Panc1 (cell line): ENCODE measurements around the gene RSPH3.

ENCODE experiments used
- POLR2AphosphoS5 ChIP-seq: IDR thresholded peaks from 2 replicates; pipeline ENCODE4 v1.6.1; 2012; ENCODE audit warnings: mild to moderate bottlenecking, low read depth, low read length, moderate library complexity
- TCF7L2 ChIP-seq: IDR thresholded peaks from 2 replicates; pipeline ENCODE4 v1.6.1; 2011; ENCODE audit warnings: mild to moderate bottlenecking, low read depth, low read length, inconsistent platforms
- TF ChIP-seq, protein P1 (sequence below): fragments of 450-650 bp; IDR thresholded peaks from 2 replicates; pipeline ENCODE4 v1.5.1; 2017; ENCODE audit warnings: mild to moderate bottlenecking
- TF ChIP-seq, protein P2 (sequence below), 2 experiments: IDR thresholded peaks; 2 replicates each; pipeline ENCODE4 v1.6.1; 2011 to 2012; ENCODE audit warnings: low read depth in 2 of 2, control low read depth in 1 of 2, low read length in 1 of 2, mild to moderate bottlenecking in 1 of 2, moderate library complexity in 1 of 2; ENCODE audit not compliant: insufficient read depth in 1 of 2

DNA sequence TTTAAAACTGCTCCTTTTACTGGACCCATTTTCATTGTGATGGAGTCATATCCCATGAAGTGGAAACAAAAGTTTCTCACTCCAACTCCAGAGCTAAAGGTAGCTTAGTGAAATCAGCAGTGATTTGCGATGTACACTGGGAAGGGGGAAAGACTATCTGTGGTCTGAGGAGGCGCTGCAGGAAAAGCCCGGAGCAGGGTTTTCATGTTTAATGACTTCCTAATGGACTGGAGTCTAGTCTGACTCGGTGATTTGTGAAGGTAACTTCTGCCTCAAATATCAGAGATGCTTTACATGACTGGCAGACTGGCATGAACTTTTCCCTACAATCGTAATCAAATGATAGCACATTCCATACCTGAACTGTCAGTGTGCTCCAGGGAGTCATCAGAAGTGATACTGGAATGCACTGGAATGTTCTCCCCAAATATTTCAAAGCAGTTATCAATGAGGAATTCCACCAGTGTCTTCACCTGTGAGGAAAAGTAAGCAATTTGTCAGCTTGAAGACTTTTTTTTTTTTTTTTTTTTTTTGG lies 37.8 kb upstream of the RSPH3 start:
- TF ChIP-seq, protein P1, sequence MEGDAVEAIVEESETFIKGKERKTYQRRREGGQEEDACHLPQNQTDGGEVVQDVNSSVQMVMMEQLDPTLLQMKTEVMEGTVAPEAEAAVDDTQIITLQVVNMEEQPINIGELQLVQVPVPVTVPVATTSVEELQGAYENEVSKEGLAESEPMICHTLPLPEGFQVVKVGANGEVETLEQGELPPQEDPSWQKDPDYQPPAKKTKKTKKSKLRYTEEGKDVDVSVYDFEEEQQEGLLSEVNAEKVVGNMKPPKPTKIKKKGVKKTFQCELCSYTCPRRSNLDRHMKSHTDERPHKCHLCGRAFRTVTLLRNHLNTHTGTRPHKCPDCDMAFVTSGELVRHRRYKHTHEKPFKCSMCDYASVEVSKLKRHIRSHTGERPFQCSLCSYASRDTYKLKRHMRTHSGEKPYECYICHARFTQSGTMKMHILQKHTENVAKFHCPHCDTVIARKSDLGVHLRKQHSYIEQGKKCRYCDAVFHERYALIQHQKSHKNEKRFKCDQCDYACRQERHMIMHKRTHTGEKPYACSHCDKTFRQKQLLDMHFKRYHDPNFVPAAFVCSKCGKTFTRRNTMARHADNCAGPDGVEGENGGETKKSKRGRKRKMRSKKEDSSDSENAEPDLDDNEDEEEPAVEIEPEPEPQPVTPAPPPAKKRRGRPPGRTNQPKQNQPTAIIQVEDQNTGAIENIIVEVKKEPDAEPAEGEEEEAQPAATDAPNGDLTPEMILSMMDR, result no peak
- TF ChIP-seq, protein P2, sequence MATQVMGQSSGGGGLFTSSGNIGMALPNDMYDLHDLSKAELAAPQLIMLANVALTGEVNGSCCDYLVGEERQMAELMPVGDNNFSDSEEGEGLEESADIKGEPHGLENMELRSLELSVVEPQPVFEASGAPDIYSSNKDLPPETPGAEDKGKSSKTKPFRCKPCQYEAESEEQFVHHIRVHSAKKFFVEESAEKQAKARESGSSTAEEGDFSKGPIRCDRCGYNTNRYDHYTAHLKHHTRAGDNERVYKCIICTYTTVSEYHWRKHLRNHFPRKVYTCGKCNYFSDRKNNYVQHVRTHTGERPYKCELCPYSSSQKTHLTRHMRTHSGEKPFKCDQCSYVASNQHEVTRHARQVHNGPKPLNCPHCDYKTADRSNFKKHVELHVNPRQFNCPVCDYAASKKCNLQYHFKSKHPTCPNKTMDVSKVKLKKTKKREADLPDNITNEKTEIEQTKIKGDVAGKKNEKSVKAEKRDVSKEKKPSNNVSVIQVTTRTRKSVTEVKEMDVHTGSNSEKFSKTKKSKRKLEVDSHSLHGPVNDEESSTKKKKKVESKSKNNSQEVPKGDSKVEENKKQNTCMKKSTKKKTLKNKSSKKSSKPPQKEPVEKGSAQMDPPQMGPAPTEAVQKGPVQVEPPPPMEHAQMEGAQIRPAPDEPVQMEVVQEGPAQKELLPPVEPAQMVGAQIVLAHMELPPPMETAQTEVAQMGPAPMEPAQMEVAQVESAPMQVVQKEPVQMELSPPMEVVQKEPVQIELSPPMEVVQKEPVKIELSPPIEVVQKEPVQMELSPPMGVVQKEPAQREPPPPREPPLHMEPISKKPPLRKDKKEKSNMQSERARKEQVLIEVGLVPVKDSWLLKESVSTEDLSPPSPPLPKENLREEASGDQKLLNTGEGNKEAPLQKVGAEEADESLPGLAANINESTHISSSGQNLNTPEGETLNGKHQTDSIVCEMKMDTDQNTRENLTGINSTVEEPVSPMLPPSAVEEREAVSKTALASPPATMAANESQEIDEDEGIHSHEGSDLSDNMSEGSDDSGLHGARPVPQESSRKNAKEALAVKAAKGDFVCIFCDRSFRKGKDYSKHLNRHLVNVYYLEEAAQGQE (IDR thresholded peaks at IDR 0.05; ENCODE audit: insufficient read depth in 1 of 2, low read depth in 2 of 2, low read length in 1 of 2), result no peak
- no peak for TF ChIP-seq TCF7L2
- TF ChIP-seq POLR2AphosphoS5, result no peak
